ENCODE measurements around the gene C2CD3.
A peak's percentile ranks its signal among the peaks of the same experiment; 100 is the strongest.

The C2CD3 gene

GRCh38 chr11:74170694-74171629, at the start of gene C2CD3, which contains the start of gene PPME1:
Gene C2CD3, minus strand, starts transcription at chr11:74171002. Its CDS starts 210 bp downstream, at chr11:74170792.
Gene PPME1, plus strand, starts transcription at chr11:74171289. Its CDS starts 133 bp downstream, at chr11:74171422.
- DNase-seq = peak; percentile 100

GRCh38 chr11:74220376-74220775, 49.6 kb upstream of the C2CD3 start:
- DNase-seq = no peak

GRCh38 chr11:74212533-74212932, 41.7 kb upstream of the C2CD3 start:
- DNase-seq = no peak

- DNase-seq = no peak
These were observed 37.7 kb upstream of the C2CD3 start for GRCh38 chr11:74208507-74208906.

- no peak for DNase-seq
These were observed 35.9 kb upstream of the C2CD3 start for GRCh38 chr11:74206746-74207145.

GRCh38 chr11:74205181-74205580, 34.4 kb upstream of the C2CD3 start:
- no peak for DNase-seq

- no peak for DNase-seq
These were observed 33.9 kb upstream of the C2CD3 start for GRCh38 chr11:74204701-74205100.

- DNase-seq = no peak
These were observed 33.2 kb upstream of the C2CD3 start for GRCh38 chr11:74203966-74204365.

- DNase-seq = no peak
These were observed 26.1 kb upstream of the C2CD3 start for GRCh38 chr11:74196781-74197486.

GRCh38 chr11:74195828-74196227, 25.0 kb upstream of the C2CD3 start:
- DNase-seq = no peak

- no peak for DNase-seq
These were observed 14.9 kb upstream of the C2CD3 start for GRCh38 chr11:74185695-74186094.

GRCh38 chr11:74185285-74185684, 14.5 kb upstream of the C2CD3 start:
- no peak for DNase-seq

- DNase-seq = no peak
These were observed 11.8 kb upstream of the C2CD3 start for GRCh38 chr11:74182635-74183034.

- DNase-seq = no peak
These were observed 8.6 kb upstream of the C2CD3 start for GRCh38 chr11:74179234-74180052.

- DNase-seq = no peak
These were observed 5.1 kb upstream of the C2CD3 start for GRCh38 chr11:74175920-74176319.

- no peak for DNase-seq
These were observed 1.2 kb upstream of the C2CD3 start for GRCh38 chr11:74171997-74172396.

- no peak for DNase-seq
These were observed 797 bp upstream of the C2CD3 start for GRCh38 chr11:74171630-74171968.

GRCh38 chr11:74169738-74170458, 904 bp downstream of the C2CD3 start:
- no peak for DNase-seq

- DNase-seq = no peak
These were observed 2.0 kb downstream of the C2CD3 start for GRCh38 chr11:74168838-74169237.

GRCh38 chr11:74162681-74163467, 7.9 kb downstream of the C2CD3 start:
- no peak for DNase-seq

- no peak for DNase-seq
These were observed 11.2 kb downstream of the C2CD3 start for GRCh38 chr11:74159642-74160041.

- DNase-seq = no peak
These were observed 13.6 kb downstream of the C2CD3 start for GRCh38 chr11:74157169-74157568.

All from islet precursor cell (in vitro differentiated cells).